ENCODE data around the gene DCAKD.
"Not testable (repeated sequence)": the region's sequence is repeated elsewhere in the genome, so short reads cannot be mapped to it uniquely, and the experiment has no call there.

The DCAKD gene

GRCh38 chr17:45061606-45062205, 10.3 kb upstream of the DCAKD start:
- no peak for DNase-seq

- DNase-seq = peak; percentile 100
Observed at GRCh38 chr17:45060797-45061605, 9.6 kb upstream of the DCAKD start, which contains the start of gene NMT1. Gene NMT1 (plus strand): TSS chr17:45061317. CDS start chr17:45061330, 13 bp downstream.

- DNase-seq = no peak
Observed at GRCh38 chr17:45060382-45060796, 9.0 kb upstream of the DCAKD start.

GRCh38 chr17:45052052-45052772, 780 bp upstream of the DCAKD start:
- DNase-seq = peak; percentile 87

GRCh38 chr17:45051720-45052051, 254 bp upstream of the DCAKD start:
- DNase-seq = not testable (repeated sequence)

- DNase-seq = no peak
Observed at GRCh38 chr17:45050481-45051059, 862 bp downstream of the DCAKD start.

- DNase-seq = no peak
Observed at GRCh38 chr17:45048795-45049563, 2.5 kb downstream of the DCAKD start.

- no peak for DNase-seq
Observed at GRCh38 chr17:45046537-45047125, 4.8 kb downstream of the DCAKD start.

GRCh38 chr17:45043813-45044540, 7.5 kb downstream of the DCAKD start:
- DNase-seq = no peak

- no peak for DNase-seq
Observed at GRCh38 chr17:45042346-45043120, 8.9 kb downstream of the DCAKD start.

- no peak for DNase-seq
Observed at GRCh38 chr17:45040459-45040858, 11.0 kb downstream of the DCAKD start.

- no peak for DNase-seq
Observed at GRCh38 chr17:45038728-45039634, 12.5 kb downstream of the DCAKD start.

- no peak for DNase-seq
Observed at GRCh38 chr17:45036691-45037090, 14.7 kb downstream of the DCAKD start.

- no peak for DNase-seq
Observed at GRCh38 chr17:45035848-45036247, 15.6 kb downstream of the DCAKD start.

GRCh38 chr17:45034599-45034998, 16.8 kb downstream of the DCAKD start:
- DNase-seq = no peak

- DNase-seq = no peak
Observed at GRCh38 chr17:45032174-45032541, 19.3 kb downstream of the DCAKD start.

GRCh38 chr17:45031231-45032173, 19.9 kb downstream of the DCAKD start:
- no peak for DNase-seq

- no peak for DNase-seq
Observed at GRCh38 chr17:45030733-45031132, 20.7 kb downstream of the DCAKD start.
